Measurements from ENCODE around the gene C19orf67.

The C19orf67 gene

GRCh38 chr19:14105680-14106079, 20.1 kb upstream of the C19orf67 start:
- Mint-ChIP-seq H3K9me3 (no peaks in the 10 kb centered on the region), H3K4me3 (no peak overlapping the region), H3K4me1 (peaks cover 7% of the 10 kb centered on the region), H3K27ac (peak overlapping the region; percentile 74), H3K36me3 (ENCODE audit: low read depth) (peaks cover 22% of the 10 kb centered on the region), H3K27me3 (ENCODE audit: low read depth, poor library complexity) (no peaks in the 10 kb centered on the region)
- no peak for TF ChIP-seq CTCF (IDR thresholded peaks at IDR 0.05)
- no peak for DNase-seq

- H3K4me3 Mint-ChIP-seq, result no peak overlapping the region
- TF ChIP-seq CTCF (IDR thresholded peaks at IDR 0.05), result no peak
- DNase-seq, result no peak
- peaks cover 4% of the 10 kb centered on the region for H3K4me1 Mint-ChIP-seq
- H3K9me3 Mint-ChIP-seq, result no peaks in the 10 kb centered on the region
- H3K27ac Mint-ChIP-seq, result no peak overlapping the region
- peaks cover 25% of the 10 kb centered on the region for H3K36me3 Mint-ChIP-seq (ENCODE audit: low read depth)
- no peaks in the 10 kb centered on the region for H3K27me3 Mint-ChIP-seq (ENCODE audit: low read depth, poor library complexity)
These were observed 17.7 kb upstream of the C19orf67 start for GRCh38 chr19:14103310-14103709.

- Mint-ChIP-seq H3K36me3 (ENCODE audit: low read depth) (peaks cover 25% of the 10 kb centered on the region), H3K4me3 (no peak overlapping the region), H3K27ac (no peak overlapping the region), H3K4me1 (no peaks in the 10 kb centered on the region), H3K9me3 (no peaks in the 10 kb centered on the region), H3K27me3 (ENCODE audit: low read depth, poor library complexity) (no peaks in the 10 kb centered on the region)
- DNase-seq, result no peak
- TF ChIP-seq CTCF (IDR thresholded peaks at IDR 0.05), result no peak
These were observed 17.2 kb upstream of the C19orf67 start for GRCh38 chr19:14102756-14103155.

GRCh38 chr19:14102102-14102696, 16.6 kb upstream of the C19orf67 start:
- DNase-seq, result no peak
- Mint-ChIP-seq H3K4me3 (no peak overlapping the region), H3K27ac (no peak overlapping the region), H3K36me3 (ENCODE audit: low read depth) (peaks cover 27% of the 10 kb centered on the region), H3K4me1 (no peaks in the 10 kb centered on the region), H3K27me3 (ENCODE audit: low read depth, poor library complexity) (peaks cover 1% of the 10 kb centered on the region), H3K9me3 (no peaks in the 10 kb centered on the region)
- TF ChIP-seq CTCF (IDR thresholded peaks at IDR 0.05), result no peak

- Mint-ChIP-seq H3K36me3 (ENCODE audit: low read depth) (peaks cover 35% of the 10 kb centered on the region), H3K9me3 (no peaks in the 10 kb centered on the region), H3K27me3 (ENCODE audit: low read depth, poor library complexity) (peaks cover 2% of the 10 kb centered on the region), H3K4me1 (no peaks in the 10 kb centered on the region), H3K4me3 (no peak overlapping the region), H3K27ac (peak overlapping the region; percentile 48)
- DNase-seq, result no peak
- no peak for TF ChIP-seq CTCF (IDR thresholded peaks at IDR 0.05)
These were observed 15.5 kb upstream of the C19orf67 start for GRCh38 chr19:14101003-14101545.

- peaks cover 2% of the 10 kb centered on the region for H3K27me3 Mint-ChIP-seq (ENCODE audit: low read depth, poor library complexity)
- H3K36me3 Mint-ChIP-seq (ENCODE audit: low read depth), result peaks cover 47% of the 10 kb centered on the region
These were observed 12.1 kb upstream of the C19orf67 start for GRCh38 chr19:14097532-14098151.

More at GRCh38 chr19:14097532-14098151, 12.1 kb upstream of the C19orf67 start:
- no peak for DNase-seq
- H3K27ac Mint-ChIP-seq, result peak overlapping the region; percentile 70
- no peaks in the 10 kb centered on the region for H3K4me1 Mint-ChIP-seq
- H3K9me3 Mint-ChIP-seq, result peaks cover 23% of the 10 kb centered on the region
- no peak for TF ChIP-seq CTCF (IDR thresholded peaks at IDR 0.05)
- no peak overlapping the region for H3K4me3 Mint-ChIP-seq

Measured in nephron progenitor cell (in vitro differentiated cells).